OCI-LY3 (cell line): ENCODE measurements around the gene SASH1.

Experiments used
- EZH2phosphoT487 ChIP-seq: fragments of 200-600 bp; shearing (Covaris generic); IDR thresholded peaks from 2 replicates; pipeline ENCODE4 v1.6.1; 2018; ENCODE audit warnings: antibody characterized with exemption, mixed run types, low read depth
- TF ChIP-seq, protein P1 (sequence below): fragments of 200-600, 300-600 bp; sonication (generic); IDR thresholded peaks from 2 replicates; pipeline ENCODE4 v1.5.1; 2014; ENCODE audit warnings: antibody characterized with exemption, low read length, low read depth

DNA sequence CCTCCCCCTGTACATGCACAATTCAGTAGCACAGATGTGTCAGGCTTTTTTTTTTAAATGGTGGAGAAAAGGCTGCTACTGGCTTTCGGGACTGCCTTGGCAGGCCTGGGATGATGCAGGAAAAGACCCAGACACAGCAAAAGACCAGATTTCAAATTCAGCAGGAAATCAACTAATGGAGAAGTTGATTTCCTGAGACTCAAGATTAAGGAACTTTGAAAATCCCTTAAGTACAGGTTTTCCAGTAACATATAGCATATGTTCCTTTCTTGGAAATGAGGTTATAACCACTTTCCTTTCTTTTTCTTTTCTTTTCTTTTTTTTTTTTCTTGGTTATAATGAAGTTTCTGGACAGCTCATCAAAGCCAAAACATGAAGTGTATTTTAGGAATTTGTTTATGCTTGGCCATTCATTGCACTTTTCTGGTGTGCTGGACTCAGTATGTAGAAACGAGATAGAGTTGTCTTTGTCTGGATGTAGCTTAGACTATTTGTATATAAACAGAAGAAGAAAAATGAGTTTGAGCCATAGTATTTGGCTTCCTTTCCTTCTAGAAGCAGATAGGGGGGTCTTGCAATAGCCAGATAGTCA is 119.4 kb downstream of the SASH1 start:
- TF ChIP-seq, protein P1, sequence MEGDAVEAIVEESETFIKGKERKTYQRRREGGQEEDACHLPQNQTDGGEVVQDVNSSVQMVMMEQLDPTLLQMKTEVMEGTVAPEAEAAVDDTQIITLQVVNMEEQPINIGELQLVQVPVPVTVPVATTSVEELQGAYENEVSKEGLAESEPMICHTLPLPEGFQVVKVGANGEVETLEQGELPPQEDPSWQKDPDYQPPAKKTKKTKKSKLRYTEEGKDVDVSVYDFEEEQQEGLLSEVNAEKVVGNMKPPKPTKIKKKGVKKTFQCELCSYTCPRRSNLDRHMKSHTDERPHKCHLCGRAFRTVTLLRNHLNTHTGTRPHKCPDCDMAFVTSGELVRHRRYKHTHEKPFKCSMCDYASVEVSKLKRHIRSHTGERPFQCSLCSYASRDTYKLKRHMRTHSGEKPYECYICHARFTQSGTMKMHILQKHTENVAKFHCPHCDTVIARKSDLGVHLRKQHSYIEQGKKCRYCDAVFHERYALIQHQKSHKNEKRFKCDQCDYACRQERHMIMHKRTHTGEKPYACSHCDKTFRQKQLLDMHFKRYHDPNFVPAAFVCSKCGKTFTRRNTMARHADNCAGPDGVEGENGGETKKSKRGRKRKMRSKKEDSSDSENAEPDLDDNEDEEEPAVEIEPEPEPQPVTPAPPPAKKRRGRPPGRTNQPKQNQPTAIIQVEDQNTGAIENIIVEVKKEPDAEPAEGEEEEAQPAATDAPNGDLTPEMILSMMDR = no peak
- TF ChIP-seq EZH2phosphoT487 = no peak
